Activated naive CD4-positive, alpha-beta T cell treated with anti-CD3 and anti-CD28 coated beads for 36 hours (primary cell): Measurements from ENCODE around the gene VAMP8. TPM values are rescaled to one million over a fixed set of nuclear protein-coding genes. Genes with fewer than 3 reads are reported as not detected.

ENCODE experiments used
- CTCF ChIA-PET: fragments of 350-600 bp; sonication (Branson Sonifier 250); formaldehyde crosslinking; loops from one replicate; lab custom pipeline; 2021; ENCODE audit warnings: antibody characterized with exemption; lab: Charles Lee
- DNase-seq: peaks from one replicate; pipeline ENCODE4 v3.0.0-alpha.2; 2020
- H3K27ac Mint-ChIP-seq: one replicate; pipeline ENCODE4 v1.8.0; 2021; ENCODE audit warnings: mild to moderate bottlenecking, mixed read lengths
- H3K27me3 Mint-ChIP-seq: one replicate; pipeline ENCODE4 v1.8.0; 2021; ENCODE audit warnings: low read depth, mixed read lengths
- H3K36me3 Mint-ChIP-seq: one replicate; pipeline ENCODE4 v1.8.0; 2021; ENCODE audit warnings: low read depth, mixed read lengths
- H3K4me1 Mint-ChIP-seq: one replicate; pipeline ENCODE4 v1.8.0; 2021; ENCODE audit warnings: low read depth, mixed read lengths
- H3K4me3 Mint-ChIP-seq: one replicate; pipeline ENCODE4 v1.8.0; 2021; ENCODE audit warnings: mild to moderate bottlenecking, moderate library complexity, mixed read lengths
- H3K9me3 Mint-ChIP-seq: one replicate; pipeline ENCODE4 v1.8.0; 2021; ENCODE audit warnings: mixed read lengths
- intact Hi-C: fragments of 100-400 bp; cut with micrococcal nuclease; formaldehyde crosslinking; loops from one replicate; pipeline ENCODE4 v1.15.1; 2023
- total RNA-seq, 2 experiments: library from RNA; stranded (reverse); gene quantifications; one replicate each; pipeline ENCODE4 v1.2.3, GENCODE V29; 2021

VAMP8 gene
- 100 to 1,000 TPM in 1 of 2 experiments, 10 to 100 TPM in 1; 98.7 to 102 TPM for total RNA-seq

DNA sequence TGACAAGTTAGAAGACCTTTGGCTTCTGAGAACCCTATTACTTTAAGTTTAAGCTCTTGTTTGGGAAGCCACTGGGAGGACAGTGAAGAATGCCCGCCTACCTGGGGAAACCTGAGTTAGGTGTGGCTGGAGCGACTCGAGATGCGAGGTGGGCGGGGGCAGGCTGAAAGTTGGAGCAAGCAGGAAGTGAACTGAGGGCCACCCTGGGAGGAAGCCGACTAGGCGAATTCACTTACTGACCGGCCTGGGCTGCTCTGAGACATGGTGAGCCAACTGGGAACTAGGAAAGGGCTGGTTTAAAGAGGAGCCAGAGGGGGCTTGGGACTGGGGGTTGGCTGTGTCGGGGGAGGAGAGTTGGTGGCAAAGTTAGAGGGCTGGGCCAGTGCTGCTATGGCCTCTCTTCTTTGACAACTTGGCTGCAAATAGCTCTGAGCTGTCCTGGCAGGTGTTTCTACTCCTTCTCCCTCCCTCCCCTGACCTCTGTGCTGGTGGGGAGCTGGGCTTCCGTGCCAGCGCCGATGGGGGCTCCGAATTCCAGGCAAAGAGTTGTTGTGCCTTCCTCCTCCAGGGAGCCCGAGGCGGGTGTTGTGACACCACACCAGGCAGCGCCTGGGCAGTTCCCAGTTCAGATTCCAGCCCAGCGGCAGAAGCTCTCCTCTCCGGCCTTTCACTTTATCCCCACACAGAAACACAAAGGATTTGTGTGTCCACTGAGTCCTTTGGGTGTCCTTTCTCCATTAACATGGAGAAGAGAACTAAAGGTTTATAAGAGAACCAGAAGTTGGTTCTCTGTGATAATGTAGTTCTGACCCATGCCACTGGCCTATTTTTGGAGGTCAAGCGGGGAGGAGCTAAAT lies at the start of gene VAMP8:
VAMP8 (plus strand) TSS at position 201 of the 857 bp plus-strand sequence; CDS start at position 262, 61 bp downstream.
- CTCF ChIA-PET, result interaction anchor here (0.6 to 1.9 kb wide), 3 partner anchors 18 to 53 kb away, joined by 5 to 8 read pairs (median 8); partner anchors contain the start of gene RNF181
- intact Hi-C loops, result loop anchor here (1.0 kb wide), 2 partner anchors 8 to 16 kb away; partner anchors contain the start of gene GGCX

DNA sequence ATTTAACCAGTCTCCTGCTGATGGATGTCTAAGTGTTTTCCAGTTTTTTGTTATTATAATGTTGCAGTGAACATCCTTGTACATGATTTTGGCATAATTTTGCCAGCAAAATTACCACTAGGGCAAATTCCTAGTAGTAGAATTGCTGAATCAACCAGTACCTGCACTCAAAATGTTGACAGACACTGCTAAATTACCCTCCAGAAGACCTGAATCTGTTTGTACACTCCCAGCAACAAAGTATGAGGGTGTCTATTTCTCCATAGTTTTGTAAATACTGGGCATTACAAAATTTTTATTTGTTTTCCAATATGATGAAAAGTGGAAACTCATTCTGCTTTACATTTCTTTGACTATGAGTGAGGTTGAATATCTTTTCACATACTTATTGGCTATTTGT lies 49.6 kb upstream of the VAMP8 start:
- intact Hi-C loops, result no loop called here
- CTCF ChIA-PET, result no interaction called here
- H3K4me3 Mint-ChIP-seq, result no peak overlapping the region

More for the DNA sequence above, at the start of gene VAMP8:
- Mint-ChIP-seq H3K4me1 (peaks cover 28% of the 10 kb centered on the region), H3K27ac (peak within 1 kb of the TSS; percentile 87), H3K9me3 (no peaks in the 10 kb centered on the region), H3K4me3 (peak within 1 kb of the TSS; percentile 90), H3K36me3 (peaks cover 7% of the 10 kb centered on the region), H3K27me3 (no peaks in the 10 kb centered on the region)
- peak; percentile 80 for DNase-seq

DNA sequence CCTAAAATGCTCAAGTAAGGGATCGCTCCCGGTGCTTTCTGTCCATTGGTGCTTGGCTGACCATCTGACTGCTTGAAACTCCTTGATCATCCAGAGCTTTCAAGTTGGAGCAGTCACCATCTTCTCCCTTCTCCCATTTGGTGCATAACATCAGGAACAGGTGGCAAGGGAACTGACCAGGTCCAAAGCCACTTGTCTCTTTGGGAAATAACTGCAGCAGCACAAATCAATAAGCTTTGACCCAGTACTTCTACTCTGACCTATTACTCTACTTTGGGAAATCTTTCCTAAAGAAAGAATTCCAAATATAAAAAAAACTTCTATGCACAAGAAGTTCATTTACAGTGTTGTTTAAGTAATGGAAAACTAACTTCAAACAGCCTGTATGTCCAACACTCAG lies 49.0 kb upstream of the VAMP8 start:
- no peaks in the 10 kb centered on the region for H3K36me3 Mint-ChIP-seq
- CTCF ChIA-PET, result no interaction called here
- no peak for DNase-seq
- no peak overlapping the region for H3K4me3 Mint-ChIP-seq
- no peak overlapping the region for H3K27ac Mint-ChIP-seq
- no peaks in the 10 kb centered on the region for H3K9me3 Mint-ChIP-seq
- intact Hi-C loops, result no loop called here
- H3K27me3 Mint-ChIP-seq, result no peaks in the 10 kb centered on the region
- peaks cover 3% of the 10 kb centered on the region for H3K4me1 Mint-ChIP-seq

More for the DNA sequence above, 49.6 kb upstream of the VAMP8 start:
- Mint-ChIP-seq H3K27me3 (no peaks in the 10 kb centered on the region), H3K27ac (no peak overlapping the region), H3K9me3 (no peaks in the 10 kb centered on the region), H3K36me3 (no peaks in the 10 kb centered on the region), H3K4me1 (peaks cover 3% of the 10 kb centered on the region)
- no peak for DNase-seq

DNA sequence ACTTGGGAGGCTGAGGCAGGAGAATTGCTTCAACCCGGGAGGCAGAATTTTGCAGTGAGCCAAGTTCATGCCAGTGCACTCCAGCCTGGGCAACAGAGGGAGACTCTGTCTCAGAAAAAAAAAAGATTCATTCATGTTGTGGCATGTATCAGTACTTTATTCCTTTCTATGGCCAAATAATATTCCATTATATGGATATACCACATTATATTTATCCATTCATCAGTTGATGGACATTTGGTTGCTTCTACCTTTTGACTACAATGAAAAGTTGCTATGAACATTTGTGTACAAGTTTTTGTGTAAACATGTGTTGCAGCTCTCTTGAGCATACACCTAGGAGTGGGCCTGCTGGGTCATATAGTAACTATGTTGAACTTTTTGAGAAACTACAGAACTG lies 47.6 kb upstream of the VAMP8 start:
- CTCF ChIA-PET, result interaction anchor here (0.6 to 1.1 kb wide), 4 partner anchors 9 to 332 kb away, joined by 3 to 4 read pairs (median 3); no protein-coding TSS in a partner anchor
- no peak overlapping the region for H3K27ac Mint-ChIP-seq
- peaks cover 1% of the 10 kb centered on the region for H3K4me1 Mint-ChIP-seq
- H3K4me3 Mint-ChIP-seq, result no peak overlapping the region
- H3K36me3 Mint-ChIP-seq, result no peaks in the 10 kb centered on the region
- H3K9me3 Mint-ChIP-seq, result no peaks in the 10 kb centered on the region
- H3K27me3 Mint-ChIP-seq, result no peaks in the 10 kb centered on the region
- DNase-seq, result no peak
- intact Hi-C loops, result no loop called here

DNA sequence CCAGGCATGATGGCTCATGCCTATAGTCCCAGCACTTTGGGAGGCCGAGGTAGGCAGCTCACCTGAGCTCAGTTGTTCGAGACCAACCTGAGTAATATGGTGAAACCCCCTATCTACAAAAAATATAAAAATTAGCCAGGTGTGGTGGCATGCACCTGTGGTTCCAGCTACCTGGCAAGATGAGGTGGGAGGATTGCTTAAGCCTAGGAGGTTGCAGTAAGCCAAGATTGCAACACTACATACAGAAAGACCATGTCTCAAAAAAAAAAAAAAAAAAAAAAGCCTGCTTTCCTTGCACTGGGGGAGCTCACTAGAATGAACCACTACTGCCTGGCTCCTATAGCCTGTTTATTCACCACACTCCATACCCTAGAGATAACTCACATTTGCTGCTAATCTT lies 45.8 kb upstream of the VAMP8 start:
- intact Hi-C loops, result no loop called here
- CTCF ChIA-PET, result no interaction called here
- DNase-seq, result no peak
- no peaks in the 10 kb centered on the region for H3K9me3 Mint-ChIP-seq
- H3K36me3 Mint-ChIP-seq, result no peaks in the 10 kb centered on the region
- H3K4me3 Mint-ChIP-seq, result no peak overlapping the region
- no peak overlapping the region for H3K27ac Mint-ChIP-seq
- no peaks in the 10 kb centered on the region for H3K27me3 Mint-ChIP-seq
- peaks cover 4% of the 10 kb centered on the region for H3K4me1 Mint-ChIP-seq

DNA sequence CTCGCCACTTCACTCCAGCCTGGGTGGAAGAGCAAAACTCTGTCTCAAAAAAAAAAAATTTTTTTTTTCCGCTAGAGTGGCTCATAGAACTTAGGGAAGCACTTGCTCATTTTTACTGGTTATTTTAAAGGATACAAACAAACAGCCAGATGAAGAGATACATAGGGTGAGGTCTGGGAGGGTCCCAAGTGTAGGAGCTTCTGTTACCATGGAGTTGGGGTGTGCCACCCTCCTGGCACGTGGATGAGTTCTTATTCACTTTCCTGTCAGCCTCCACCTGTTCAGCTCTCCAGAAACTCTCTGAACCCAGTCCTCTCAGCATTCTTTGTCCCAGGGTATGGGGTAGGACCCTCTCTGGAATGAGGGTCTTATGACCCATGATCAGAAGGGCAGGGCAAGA lies 43.3 kb upstream of the VAMP8 start:
- peaks cover 8% of the 10 kb centered on the region for H3K4me1 Mint-ChIP-seq
- no peak overlapping the region for H3K4me3 Mint-ChIP-seq
- DNase-seq, result no peak

DNA sequence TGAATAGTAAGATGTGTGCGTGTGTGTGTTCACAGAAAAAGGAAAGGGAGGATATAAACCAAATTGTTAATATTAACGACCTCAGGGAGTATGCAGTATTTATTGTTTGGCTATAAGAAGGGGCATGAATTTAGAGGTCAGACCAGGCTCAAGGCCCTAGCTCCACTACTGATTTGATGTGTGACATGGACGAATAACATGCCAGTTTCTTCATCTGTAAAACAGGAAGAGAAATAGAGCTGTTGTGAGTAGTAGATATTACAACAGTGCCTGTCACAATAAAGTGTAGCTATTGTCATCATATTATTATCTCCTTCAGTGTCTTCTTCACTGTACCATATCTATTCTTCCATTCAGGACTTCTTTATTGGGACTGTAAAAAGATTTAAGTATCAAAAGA lies 42.5 kb upstream of the VAMP8 start:
- H3K27me3 Mint-ChIP-seq, result no peaks in the 10 kb centered on the region
- H3K4me3 Mint-ChIP-seq, result no peak overlapping the region
- no peak for DNase-seq
- no peaks in the 10 kb centered on the region for H3K9me3 Mint-ChIP-seq
- H3K4me1 Mint-ChIP-seq, result peaks cover 8% of the 10 kb centered on the region
- intact Hi-C loops, result loop anchor here (5.0 kb wide), 1 partner anchor 572 kb away; the partner anchor contains the start of genes POLR1A and PTCD3
- peaks cover 9% of the 10 kb centered on the region for H3K36me3 Mint-ChIP-seq
- no peak overlapping the region for H3K27ac Mint-ChIP-seq
- CTCF ChIA-PET, result interaction anchor here (0.8 to 11.3 kb wide), 4 partner anchors 18 to 116 kb away, joined by 4 to 111 read pairs (median 6); partner anchors contain the start of gene SH2D6

More for the DNA sequence above, 43.3 kb upstream of the VAMP8 start:
- Mint-ChIP-seq H3K36me3 (peaks cover 4% of the 10 kb centered on the region), H3K9me3 (no peaks in the 10 kb centered on the region), H3K27me3 (no peaks in the 10 kb centered on the region), H3K27ac (no peak overlapping the region)
- intact Hi-C loops, result no loop called here
- CTCF ChIA-PET, result interaction anchor here (0.7 to 11.3 kb wide), 4 partner anchors 19 to 113 kb away, joined by 4 to 111 read pairs (median 5); no protein-coding TSS in a partner anchor

DNA sequence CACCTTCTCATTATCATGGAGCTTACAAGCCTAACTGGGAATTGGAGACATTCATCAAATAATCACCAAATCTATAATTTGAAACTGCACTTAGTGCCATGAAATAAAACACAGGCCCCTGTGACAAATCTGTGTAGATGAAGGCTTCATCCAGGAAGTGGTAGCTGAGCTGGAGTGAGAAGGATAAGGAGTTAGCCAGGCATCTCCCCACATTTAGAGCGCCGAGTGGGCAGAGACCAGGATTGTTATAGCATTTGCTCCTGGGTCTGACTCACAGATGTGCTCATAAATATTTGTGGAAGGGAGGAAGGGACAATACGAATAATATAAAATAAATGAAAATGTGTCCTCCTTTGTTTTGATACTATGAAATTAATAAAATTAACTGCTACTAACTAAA lies 40.9 kb upstream of the VAMP8 start:
- Mint-ChIP-seq H3K4me3 (no peak overlapping the region), H3K36me3 (peaks cover 25% of the 10 kb centered on the region), H3K27me3 (no peaks in the 10 kb centered on the region), H3K9me3 (no peaks in the 10 kb centered on the region), H3K4me1 (peaks cover 17% of the 10 kb centered on the region), H3K27ac (no peak overlapping the region)
- no peak for DNase-seq
- intact Hi-C loops, result loop anchor here (5.0 kb wide), 1 partner anchor 571 kb away; the partner anchor contains the start of genes POLR1A and PTCD3
- CTCF ChIA-PET, result interaction anchor here (0.9 to 11.3 kb wide), 3 partner anchors 12 to 116 kb away, joined by 4 to 111 read pairs (median 34); partner anchors contain the start of gene SH2D6

DNA sequence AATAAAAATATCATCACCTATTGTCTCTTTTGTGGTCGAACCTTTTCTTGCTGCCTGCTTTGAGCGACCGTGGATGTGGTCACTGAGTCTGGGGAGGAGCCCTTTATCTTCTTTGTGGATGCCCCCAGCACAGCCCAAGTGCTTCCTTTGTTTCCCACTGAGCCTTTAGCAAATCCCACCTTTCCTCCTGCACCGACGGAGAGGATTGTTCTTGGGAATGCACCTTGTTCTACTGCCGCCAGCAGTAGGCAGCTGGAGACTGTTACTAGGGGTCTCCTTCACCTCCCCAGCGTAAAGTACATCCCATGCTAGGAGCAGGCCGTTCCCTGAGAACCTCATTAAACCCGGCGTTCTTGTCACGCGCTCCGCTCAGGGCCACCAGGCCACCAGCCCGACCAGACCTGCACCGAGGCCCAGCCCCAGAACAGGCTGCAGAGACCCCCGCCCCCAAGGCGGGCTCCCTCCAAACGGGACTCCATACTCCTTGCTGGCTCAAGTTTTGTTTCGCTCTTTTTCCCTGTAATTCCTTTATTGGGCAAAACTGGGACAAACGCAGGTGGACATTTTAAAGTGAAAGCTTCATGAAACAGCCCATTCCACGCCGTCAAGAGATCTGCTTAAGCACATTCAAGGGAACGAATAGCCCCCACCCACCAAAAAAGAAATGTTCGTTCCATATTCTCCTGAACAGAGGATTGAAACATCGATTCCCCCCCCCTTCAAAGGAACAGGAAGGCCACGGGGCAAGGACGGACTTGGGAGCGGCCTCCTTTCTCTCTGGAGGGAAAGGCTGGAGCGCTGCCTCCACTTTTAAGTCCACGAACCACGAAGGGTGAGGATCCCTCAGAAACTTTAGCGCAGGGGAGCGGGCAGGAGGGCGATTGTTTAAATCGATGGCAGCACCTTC lies 39.5 kb upstream of the VAMP8 start:
- Mint-ChIP-seq H3K4me3 (peak overlapping the region; percentile 91), H3K27me3 (no peaks in the 10 kb centered on the region), H3K9me3 (no peaks in the 10 kb centered on the region), H3K4me1 (peaks cover 30% of the 10 kb centered on the region), H3K36me3 (peaks cover 39% of the 10 kb centered on the region), H3K27ac (peak overlapping the region; percentile 99)
- DNase-seq, result peak; percentile 46
- CTCF ChIA-PET, result interaction anchor here (0.5 to 11.3 kb wide), 7 partner anchors 8 to 118 kb away, joined by 3 to 111 read pairs (median 3); partner anchors contain the start of gene SH2D6
- intact Hi-C loops, result loop anchor here (1.0 to 5.0 kb wide), 6 partner anchors 47 to 569 kb away; partner anchors contain the start of genes ELMOD3, POLR1A, PTCD3 and RETSAT

DNA sequence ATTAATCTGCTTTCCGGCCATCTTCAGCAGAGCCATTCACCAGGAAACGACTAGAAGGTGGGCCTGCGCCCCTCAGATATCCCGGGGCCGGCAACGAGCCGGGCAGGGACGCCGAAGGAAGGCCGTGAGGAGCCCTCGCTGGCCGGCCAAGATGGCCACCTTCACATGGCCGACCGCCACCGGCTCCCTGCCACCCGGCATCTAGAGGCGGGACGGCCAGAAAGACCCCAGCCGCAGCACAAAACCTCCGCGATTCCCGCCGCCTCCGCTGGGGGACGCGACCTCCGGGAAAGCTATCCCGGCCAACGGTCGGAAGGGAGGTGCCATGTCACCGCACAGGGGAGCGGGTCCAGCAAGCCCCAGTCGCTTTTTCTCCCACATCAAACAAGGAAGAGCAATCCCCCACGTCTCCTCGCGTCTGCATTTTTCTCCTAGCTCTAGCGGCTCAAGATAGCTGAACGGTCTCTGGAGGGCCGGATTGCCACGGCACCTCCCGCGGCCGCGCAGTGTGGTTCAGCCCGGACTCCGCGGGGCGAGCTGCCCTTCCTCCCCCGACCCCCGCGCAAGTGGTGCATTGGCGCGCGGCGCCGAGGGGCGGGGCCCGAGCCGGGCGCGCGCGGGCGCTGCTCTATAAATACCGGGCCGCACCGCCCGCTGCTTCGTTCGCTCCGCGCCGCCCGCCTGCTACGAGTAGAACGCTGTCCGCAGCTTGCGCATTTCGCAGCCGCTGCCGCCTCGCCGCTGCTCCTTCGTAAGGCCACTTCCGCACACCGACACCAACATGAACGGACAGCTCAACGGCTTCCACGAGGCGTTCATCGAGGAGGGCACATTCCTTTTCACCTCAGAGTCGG lies 38.7 kb upstream of the VAMP8 start, which contains the start of gene MAT2A:
MAT2A (plus strand) TSS at position 662 of the 854 bp plus-strand sequence; CDS start at position 782, 120 bp downstream.
- peak; percentile 94 for DNase-seq
- Mint-ChIP-seq H3K36me3 (peaks cover 47% of the 10 kb centered on the region), H3K4me3 (peak within 1 kb of the TSS; percentile 91), H3K27ac (peak within 1 kb of the TSS; percentile 99), H3K4me1 (peaks cover 36% of the 10 kb centered on the region), H3K27me3 (no peaks in the 10 kb centered on the region), H3K9me3 (no peaks in the 10 kb centered on the region)
- CTCF ChIA-PET, result interaction anchor here (0.5 to 11.3 kb wide), 8 partner anchors 9 to 119 kb away, joined by 3 to 111 read pairs (median 5); partner anchors contain the start of gene SH2D6
- intact Hi-C loops, result loop anchor here (1.0 to 5.0 kb wide), 9 partner anchors 23 to 569 kb away; partner anchors contain the start of genes ELMOD3, GGCX, POLR1A and PTCD3
